GM12892 (cell line): Measurements from ENCODE around the gene PARVB.

ENCODE experiments used
- POLR2A ChIP-seq: IDR thresholded peaks from 2 replicates; pipeline ENCODE4 v1.6.1; 2011; ENCODE audit warnings: low read depth, low read length, control low read depth
- POLR2AphosphoS5 ChIP-seq: IDR thresholded peaks from 2 replicates; pipeline ENCODE4 v1.6.1; 2011; ENCODE audit warnings: low read depth, low read length, control low read depth
- TAF1 ChIP-seq: IDR thresholded peaks from 2 replicates; pipeline ENCODE4 v1.6.1; 2011; ENCODE audit warnings: low read depth, mild to moderate bottlenecking, control low read depth, low read length, borderline replicate concordance

GRCh38 chr22:44170470-44170869 lies 146.4 kb downstream of the PARVB start:
- TF ChIP-seq POLR2A (no peak), POLR2AphosphoS5 (no peak), TAF1 (no peak)
